G401 (cell line): ENCODE results near the gene ADCY5. TPM values are rescaled to one million over a fixed set of nuclear protein-coding genes. Genes with fewer than 3 reads are reported as not detected.

ENCODE experiments used
- DNase-seq: peaks from one replicate; pipeline ENCODE4 v3.0.0-alpha.2; 2015; ENCODE audit warnings: low spot score
- in situ Hi-C: cut with HindIII; loops from 2 replicates; pipeline ENCODE4 v1.10.0; 2016; ENCODE audit warnings: low sequenced_read_pairs, mixed read lengths
- total RNA-seq: library from RNA; depleted of rRNA; stranded (reverse); fragments of >200 nt; shearing (Covaris generic); gene quantifications from 2 replicates; pipeline ENCODE4 v1.2.3, GENCODE V29; 2014

Gene ADCY5
- total RNA-seq, 1 experiment from 2014 or later = 0.07 TPM

DNA sequence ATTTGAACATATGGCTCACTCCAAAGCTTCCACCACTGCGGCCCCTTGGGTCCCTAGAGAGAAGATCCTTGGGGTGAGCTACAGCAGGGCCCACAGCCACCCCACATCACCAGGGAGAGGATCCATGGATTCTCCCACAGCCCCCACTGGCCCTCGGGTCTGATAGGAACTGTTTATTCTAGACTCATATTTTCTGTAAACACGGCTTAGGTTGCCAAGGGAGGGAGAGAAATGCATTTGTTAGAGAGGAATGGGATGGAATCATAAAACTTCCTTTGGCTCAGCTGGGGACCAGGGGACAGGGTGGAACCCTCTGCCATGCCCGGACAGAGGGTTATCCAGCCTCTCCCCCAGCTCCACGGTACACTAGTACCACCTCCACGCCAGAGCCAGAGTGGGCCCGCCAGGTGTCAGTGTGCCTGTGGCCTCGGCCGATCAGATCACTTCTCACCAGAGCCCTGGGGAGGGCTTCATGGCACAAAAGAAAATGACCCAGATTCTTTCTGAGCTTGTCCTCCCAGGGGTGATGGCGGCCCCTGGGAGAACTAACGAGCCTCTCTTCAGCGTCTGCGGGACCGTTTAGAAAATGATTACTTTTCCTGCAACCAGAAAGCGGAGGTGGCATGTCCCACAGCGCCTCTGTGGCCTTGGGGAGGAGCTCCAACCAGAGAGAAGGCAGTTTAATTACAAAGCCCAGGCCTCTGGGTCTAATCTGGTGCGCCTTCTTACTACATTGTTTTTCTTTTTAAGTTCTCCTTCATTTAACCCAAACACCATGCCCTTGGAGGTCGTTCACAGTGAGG is 33.7 kb downstream of the ADCY5 start:
- no peak for DNase-seq
- in situ Hi-C loops = no loop called here

DNA sequence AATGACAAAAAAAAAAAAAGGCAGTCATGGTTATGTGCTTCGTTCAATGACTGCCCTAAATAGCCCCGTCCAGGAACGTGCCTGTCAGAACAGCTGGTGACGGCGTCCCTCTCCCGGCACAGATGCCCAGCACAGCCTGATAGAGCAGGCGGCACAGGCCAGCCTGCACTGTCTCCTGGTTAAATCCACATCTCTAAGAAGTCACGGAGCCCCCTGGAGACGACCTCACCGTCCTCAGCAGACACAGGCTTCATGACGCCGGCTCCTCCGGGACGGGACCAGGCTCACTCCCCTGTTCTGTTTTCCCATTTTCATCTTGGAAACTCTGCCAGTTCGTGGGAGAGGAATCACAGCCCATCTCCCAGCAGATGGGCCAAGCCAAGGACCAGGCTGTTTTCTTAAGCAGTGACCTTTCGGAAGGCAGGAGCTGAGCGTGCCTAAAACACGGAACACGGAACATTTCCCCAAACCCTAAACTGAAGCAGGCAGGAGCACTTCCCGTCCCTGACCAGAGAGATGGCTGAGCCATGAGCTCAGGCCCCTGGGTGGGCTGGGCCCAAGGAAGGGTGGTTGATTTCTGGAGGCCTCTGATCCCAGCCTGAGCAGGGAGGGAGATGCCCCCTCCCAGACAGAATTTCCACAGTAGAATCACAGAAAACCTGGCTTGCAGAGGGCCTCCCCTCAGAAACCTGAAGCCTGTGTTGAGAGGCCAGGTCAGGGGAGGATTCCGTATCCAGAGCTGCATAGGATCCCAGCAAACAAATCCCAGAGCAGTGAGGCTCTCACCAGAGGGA is 35.9 kb downstream of the ADCY5 start:
- in situ Hi-C loops = no loop called here
- no peak for DNase-seq

DNA sequence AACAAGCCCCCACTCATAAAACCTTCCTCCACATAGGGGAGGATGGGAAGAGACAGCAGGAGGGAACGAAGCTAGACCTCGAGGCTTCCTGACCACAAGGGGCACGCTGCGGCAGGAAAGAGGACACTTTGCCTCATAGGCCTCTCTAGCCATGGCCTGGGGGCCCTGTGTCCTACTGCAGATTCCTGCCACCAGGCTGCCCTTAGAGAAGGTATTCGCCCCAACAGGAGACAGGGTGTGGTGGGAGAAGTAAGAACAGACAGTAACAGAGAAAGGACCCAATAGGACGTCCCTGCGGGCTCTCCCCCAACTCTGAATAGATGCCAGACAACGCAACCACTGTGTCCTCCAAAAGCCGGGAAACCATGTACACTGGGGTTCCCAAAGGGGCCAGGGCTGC is 36.8 kb downstream of the ADCY5 start:
- no peak for DNase-seq
- in situ Hi-C loops = no loop called here

- no peak for DNase-seq
- in situ Hi-C loops = no loop called here
Measured at GRCh38 chr3:123411340-123412040, 37.4 kb downstream of the ADCY5 start.

- in situ Hi-C loops = no loop called here
- DNase-seq = no peak
Measured at GRCh38 chr3:123410149-123410515, 38.8 kb downstream of the ADCY5 start.

DNA sequence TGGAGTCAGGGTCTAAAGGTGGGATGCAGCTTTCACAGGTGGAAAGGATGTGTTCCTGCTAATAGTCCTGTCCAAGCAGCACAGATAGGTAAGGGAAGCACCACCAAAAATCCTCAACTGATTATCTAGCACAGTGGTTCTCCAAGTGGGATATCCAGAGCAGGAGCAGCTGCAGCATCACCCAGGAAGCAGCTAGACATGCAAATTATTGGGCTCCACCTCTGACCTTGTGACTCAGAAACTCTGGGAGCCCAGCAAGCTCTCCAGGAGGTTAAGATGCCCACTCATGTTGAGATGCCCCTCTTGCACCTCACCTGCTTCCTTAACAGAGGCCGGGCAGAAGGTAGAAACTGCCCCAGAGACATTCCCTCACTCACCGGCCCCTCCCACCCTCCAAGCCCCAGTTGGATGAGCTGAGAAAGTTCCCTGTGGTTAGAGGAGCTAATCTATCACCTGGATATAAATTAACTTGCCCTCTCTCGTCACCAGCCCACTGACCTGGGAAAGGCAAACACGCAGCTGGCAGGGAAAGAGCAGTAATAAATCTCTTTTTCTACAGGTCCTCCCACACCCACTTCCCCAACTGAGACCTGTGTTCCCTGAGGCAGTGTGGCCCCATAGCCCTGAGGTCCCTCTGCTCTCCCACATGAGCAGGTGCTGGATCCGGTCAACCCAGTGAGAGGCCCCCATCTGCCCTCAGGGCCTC is 39.3 kb downstream of the ADCY5 start:
- in situ Hi-C loops = no loop called here
- DNase-seq = no peak

DNA sequence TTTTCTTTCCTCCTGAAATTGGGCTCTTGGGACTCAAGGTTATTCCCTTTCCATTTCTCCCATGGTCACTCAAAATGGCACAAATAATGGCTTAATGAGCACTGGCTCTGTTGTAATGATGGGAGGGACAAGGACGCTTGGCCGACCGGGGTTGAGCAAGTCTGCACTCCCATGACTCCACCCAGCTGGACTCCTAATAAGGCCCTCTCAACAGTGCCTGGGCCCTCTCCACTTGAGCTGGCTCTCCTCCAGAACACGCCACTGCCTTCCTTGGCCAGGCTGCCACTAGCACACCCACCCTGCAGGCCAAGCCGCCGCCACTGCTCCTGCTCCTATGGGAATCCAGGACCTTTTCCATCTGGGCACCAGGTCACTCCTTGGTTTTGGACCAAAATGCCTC is 42.3 kb downstream of the ADCY5 start:
- in situ Hi-C loops = no loop called here

GRCh38 chr3:123405936-123406510 is 42.9 kb downstream of the ADCY5 start:
- DNase-seq = no peak
- in situ Hi-C loops = no loop called here

More for the DNA sequence above, 42.3 kb downstream of the ADCY5 start:
- no peak for DNase-seq

GRCh38 chr3:123405021-123405420 is 43.9 kb downstream of the ADCY5 start:
- peak; percentile 84 for DNase-seq
- in situ Hi-C loops = no loop called here

- in situ Hi-C loops = no loop called here
- DNase-seq = no peak
Measured at GRCh38 chr3:123404391-123404790, 44.5 kb downstream of the ADCY5 start.

- no peak for DNase-seq
- in situ Hi-C loops = no loop called here
Measured at GRCh38 chr3:123401836-123402530, 46.9 kb downstream of the ADCY5 start.

DNA sequence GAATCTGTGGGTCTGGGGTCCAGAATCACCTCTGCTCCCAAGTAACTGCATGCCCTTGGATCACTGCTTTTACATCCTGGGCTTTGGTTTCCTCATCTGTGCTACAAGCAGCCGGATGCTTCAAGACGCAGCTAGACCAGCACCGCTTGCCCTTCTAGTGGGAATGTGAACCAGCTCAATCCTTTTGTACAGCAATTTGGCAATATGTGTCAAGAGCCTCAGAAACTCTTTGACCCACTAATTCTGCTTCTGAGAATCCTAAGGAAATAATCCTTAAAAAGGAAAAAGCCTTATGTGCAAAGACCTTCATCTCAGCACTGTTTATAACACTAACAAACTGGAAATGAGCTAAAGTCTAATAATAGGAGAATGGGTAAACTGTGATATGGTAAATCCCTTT is 48.7 kb downstream of the ADCY5 start:
- in situ Hi-C loops = no loop called here
- no peak for DNase-seq

GRCh38 chr3:123399653-123400052 is 49.2 kb downstream of the ADCY5 start:
- in situ Hi-C loops = no loop called here
- no peak for DNase-seq

DNA sequence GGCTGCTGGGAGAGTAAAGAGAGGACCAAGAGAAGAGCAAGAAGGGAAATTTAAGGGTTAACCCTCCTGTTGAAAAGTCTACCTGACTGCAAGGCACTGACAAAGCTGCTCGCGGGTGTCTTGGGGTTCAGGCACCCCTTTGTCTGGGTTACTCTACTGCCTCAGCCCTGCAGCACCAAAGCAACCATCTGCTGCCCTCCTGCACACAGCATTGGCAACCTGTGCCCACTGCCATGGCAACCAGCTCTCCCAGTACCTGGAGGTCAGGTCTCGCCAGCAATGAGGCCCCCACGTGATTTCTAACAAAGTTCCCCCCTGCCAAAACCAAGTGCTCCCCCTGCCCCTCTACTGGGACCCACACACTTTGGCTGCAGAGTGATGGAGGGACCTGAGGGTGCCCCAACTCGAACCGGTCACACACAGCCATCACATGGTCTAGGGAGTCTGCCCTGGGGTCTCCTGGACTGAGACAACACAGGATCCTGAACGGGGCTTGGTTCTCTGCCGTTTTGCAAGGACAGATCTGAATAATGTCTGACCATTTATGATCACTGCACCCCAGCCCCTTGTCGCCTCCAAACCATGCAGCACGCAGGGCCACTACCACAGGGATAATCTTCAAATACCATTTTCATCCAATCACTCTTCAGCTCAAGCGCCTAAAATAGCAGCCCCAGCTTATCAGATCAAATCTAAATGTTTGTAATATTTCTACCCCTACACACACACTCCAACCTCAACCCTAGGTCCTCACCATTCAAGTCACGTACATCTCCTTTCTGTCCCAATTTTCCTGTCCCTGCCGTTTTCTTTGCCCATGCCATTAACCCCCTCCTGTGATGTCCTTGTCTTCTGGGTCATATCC is 50.7 kb downstream of the ADCY5 start:
- in situ Hi-C loops = no loop called here
- DNase-seq = peak; percentile 46

- DNase-seq = no peak
- in situ Hi-C loops = no loop called here
Measured at GRCh38 chr3:123397050-123397590, 51.8 kb downstream of the ADCY5 start.

GRCh38 chr3:123396171-123397049 is 52.5 kb downstream of the ADCY5 start:
- in situ Hi-C loops = no loop called here
- no peak for DNase-seq
